ENCODE measurements around the gene ZNF618.

DNA sequence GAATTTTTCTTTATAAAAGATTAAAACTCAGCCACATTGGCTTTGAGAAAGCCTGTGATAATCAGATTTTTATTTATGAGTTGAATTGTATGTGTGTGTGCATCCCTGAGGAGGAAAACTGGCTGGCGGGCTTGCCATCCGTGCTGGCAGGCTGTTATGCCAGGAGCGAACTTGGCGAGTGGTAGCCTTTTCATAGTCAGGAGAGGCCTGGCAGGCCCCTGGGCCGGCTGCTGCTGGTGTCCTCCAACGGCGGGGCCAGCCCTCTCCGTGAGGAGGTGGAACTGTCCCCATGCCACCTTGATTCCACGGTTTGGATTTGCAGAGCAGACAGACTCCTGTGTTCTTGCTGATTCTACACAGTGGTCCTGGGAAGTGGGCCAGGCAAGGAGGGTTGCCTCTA, 43.3 kb downstream of the ZNF618 start:
- TF ChIP-seq, protein P1, sequence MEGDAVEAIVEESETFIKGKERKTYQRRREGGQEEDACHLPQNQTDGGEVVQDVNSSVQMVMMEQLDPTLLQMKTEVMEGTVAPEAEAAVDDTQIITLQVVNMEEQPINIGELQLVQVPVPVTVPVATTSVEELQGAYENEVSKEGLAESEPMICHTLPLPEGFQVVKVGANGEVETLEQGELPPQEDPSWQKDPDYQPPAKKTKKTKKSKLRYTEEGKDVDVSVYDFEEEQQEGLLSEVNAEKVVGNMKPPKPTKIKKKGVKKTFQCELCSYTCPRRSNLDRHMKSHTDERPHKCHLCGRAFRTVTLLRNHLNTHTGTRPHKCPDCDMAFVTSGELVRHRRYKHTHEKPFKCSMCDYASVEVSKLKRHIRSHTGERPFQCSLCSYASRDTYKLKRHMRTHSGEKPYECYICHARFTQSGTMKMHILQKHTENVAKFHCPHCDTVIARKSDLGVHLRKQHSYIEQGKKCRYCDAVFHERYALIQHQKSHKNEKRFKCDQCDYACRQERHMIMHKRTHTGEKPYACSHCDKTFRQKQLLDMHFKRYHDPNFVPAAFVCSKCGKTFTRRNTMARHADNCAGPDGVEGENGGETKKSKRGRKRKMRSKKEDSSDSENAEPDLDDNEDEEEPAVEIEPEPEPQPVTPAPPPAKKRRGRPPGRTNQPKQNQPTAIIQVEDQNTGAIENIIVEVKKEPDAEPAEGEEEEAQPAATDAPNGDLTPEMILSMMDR (conservative IDR thresholded peaks at IDR 0.05; ENCODE audit: low read length) = no peak
- no peak for TF ChIP-seq EZH2phosphoT487 (IDR thresholded peaks at IDR 0.05; ENCODE audit: borderline replicate concordance, low read depth, low read length)
